HG03439 (cell line): ENCODE data around the gene EIF4E1B.

ENCODE experiments used
- ATAC-seq: cut with Tn5 transposase; IDR thresholded peaks from one replicate; pipeline ENCODE4 v1.9.1; 2021; ENCODE audit warnings: mild to moderate bottlenecking, moderate library complexity; ENCODE audit not compliant: unreplicated experiment

EIF4E1B gene

DNA sequence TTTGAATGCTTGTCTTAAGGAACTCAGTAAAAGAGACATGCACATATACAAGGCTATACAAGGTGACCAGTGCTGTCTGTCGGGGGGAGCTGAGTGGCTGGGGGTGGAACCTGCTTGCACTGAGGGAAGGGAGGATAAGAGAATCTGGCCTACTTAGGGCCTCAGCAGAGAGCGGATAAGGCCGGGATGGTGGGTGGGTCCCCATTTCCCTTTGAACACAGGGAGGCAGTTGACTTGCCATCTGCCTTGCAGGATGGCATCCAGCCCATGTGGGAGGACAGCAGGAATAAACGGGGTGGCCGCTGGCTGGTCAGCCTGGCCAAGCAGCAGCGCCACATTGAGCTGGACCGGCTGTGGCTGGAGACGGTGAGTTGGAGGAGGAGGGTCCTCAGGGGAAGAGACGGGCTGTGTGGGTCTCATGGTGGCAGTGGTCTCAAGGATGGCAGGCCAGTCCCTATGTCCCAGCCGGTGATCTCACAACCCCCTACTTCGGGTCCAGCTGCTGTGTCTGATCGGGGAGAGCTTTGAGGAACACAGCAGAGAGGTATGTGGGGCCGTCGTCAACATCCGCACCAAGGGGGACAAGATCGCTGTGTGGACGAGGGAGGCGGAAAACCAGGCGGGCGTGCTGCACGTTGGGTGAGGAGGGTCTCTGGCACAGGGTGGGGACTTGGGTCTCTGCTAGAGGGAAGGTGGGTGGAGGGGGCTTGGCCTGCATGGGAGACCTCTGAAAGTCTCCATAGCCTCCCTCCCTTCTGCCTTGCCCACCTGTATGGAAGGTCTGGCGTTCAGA, 14.6 kb downstream of the EIF4E1B start:
- no peak for ATAC-seq

DNA sequence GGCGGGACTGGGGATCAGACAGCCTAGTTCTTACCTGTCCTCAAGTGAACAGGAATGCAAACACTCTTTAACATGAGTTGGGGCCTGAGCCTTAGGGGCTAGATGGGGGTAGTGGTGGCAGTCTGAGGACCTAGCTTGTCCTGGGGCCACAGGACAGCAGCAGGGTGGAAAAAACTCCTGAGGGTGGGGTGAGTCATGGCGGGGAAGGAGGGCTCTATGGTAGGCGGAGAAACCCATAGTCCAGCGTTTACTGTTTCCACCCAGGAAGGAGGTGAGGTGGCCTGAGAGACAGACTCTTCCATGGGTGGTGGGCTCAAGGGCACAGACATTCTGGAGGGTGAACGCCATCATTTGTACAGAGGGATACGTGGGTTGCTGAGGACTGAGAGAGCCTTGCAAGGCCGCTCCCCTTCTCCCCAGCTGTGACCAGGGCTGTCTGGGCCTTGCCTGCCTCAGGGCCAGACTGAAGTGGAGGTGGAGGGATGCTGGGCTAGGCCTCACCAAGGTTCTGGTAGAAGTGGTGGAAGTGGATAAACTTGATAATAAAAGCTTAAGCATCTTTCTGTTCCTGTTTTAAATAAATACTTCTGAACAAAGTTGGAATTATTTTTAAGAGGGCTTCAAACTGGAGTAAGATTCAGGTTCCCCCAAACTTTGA, 15.7 kb downstream of the EIF4E1B start:
- no peak for ATAC-seq

DNA sequence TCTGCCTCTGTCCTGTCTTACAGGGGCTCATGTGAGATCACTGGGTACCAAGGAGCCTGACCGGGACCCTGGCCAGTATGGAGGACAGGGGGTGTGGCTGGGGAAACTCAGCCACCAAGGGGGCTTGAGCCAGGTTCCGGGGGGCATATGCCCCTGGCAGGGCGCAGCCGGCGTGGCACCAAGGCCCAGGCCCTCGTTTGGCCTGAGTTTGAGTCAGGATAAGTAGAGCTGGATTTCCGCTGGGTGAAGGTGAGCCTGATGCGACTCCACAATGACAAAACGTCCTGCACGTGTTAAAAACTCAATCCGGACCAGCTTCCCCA, 16.2 kb downstream of the EIF4E1B start:
- ATAC-seq = no peak

DNA sequence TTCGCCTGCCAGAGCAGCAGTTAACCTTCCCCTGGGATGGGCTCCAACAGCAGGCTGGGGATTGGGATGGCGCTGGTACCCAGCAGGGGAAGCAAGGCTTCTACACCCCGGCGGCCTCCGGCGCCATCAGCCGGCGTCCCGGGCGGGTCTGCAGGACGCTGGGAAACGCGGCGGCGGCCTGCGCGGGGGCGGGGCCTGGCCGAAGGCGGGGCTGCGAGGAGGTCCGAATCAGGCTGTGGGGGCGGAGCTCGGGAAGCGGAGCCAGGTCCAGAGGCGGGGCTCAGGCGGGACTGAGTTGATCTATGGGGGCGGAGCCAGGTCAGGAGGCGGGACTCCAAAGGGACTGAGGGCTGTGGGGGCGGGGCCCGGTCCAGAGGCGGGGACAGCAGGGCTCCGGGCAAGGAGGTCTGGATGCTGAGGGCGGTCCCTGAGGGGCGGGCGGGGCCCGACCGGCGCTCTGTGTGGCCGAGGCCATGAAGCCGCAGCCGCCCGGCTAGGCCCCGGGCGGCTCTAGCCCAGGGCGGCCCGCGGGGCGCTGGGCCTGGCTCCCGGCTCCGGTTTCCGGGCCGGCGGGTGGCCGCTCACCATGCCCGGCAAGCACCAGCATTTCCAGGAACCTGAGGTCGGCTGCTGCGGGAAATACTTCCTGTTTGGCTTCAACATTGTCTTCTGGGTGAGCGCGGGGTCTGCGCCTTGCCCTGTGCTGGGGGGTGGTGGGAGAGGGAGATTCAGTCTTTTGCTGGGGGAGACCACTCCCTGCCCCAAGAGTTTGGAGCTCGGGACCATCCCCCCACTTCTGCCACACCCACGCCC, 16.8 kb downstream of the EIF4E1B start, which contains the start of gene TSPAN17:
Gene TSPAN17 (plus strand): TSS at position 455 of the 813 bp plus-strand sequence. CDS start 132 bp downstream, at position 587.
- peak; percentile 93 for ATAC-seq

DNA sequence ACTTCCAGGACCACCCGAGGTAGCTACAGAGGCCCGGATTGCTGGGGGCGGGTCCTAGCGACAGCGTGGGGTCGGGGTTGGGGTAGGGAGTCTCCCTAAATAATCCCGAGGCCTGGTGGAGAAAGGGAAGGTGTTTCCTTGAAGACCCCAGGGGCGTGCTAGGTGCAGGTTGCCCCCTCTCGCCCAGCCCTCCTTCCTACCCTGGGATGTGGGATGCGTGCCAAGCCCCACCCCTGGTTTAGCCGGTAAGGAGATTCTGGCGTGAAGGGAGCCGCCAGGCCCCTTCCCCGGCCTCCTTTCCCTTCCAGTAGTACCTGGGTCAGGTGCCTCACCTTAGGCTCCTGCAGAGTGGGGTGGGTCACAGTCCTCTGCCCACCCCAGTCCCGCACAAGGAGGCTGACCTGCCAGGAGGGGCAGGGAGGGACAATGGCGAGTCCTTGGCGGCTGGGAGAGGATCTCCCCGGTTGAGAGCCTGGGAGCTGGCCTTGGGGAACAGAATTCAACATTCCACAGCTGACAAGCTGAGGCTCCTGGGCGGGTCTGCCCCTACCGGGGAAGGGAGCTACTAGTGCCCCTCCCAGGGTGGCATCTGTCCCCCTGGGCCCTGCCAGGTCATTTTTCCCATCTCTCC, 17.5 kb downstream of the EIF4E1B start:
- ATAC-seq = no peak

GRCh38 chr5:176648474-176649194, 18.2 kb downstream of the EIF4E1B start:
- ATAC-seq = no peak

- ATAC-seq = no peak
Observed at GRCh38 chr5:176650354-176650884, 19.9 kb downstream of the EIF4E1B start.

DNA sequence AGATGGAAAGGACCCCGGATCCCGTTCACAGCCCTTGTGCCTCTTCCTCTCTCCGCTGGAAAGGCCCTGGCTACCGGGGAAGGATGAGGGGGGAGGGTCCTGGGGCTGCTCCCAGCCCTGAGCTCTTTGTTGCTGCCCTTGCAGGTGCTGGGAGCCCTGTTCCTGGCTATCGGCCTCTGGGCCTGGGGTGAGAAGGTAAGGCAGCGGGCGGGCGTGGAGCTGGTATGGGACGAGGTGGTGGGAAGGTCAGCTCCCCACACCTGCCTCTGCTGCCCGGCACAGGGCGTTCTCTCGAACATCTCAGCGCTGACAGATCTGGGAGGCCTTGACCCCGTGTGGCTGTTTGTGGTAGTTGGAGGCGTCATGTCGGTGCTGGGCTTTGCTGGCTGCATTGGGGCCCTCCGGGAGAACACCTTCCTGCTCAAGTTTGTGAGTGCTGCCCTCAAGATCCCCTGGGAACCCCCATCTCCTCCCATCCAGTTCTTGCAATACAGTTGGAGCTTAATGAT, 21.1 kb downstream of the EIF4E1B start:
- ATAC-seq = no peak

DNA sequence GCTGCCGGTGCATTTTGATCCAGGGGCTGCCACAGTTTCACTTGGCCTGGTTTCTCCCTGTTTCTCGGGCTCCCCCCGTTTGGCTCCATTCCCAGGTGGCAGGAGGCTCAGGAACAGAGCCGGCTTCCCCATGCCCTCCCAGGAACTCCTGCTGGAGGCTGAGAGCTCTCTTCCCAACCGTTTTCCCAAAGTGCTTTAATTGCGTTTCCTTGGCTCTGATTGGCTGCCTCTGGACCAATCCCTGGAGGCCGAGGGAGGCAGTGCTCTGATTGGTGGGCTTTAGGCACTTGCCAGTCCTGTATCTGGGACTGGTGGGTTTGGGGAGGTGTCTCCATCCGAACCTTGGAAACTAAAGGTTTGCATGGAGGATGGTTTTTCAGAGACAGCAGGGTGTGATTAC, 21.7 kb downstream of the EIF4E1B start:
- no peak for ATAC-seq

GRCh38 chr5:176653401-176654385, 23.2 kb downstream of the EIF4E1B start:
- ATAC-seq = no peak

DNA sequence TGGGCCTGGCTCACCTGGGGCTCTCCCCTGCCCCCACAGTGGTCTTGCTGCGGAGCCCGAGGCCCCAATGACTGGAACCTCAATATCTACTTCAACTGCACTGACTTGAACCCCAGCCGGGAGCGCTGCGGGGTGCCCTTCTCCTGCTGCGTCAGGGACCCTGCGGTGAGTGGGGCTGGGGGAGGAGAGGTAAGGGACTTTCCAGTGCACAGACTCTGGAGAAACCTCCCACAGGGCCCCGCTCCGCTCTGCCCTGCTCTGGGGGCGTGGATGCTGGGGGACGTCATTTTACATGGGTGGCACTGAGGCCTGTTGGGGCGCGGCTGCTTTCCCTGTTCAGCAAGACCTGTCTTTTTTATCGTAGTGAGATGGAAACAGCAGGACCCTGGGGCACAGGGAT, 24.4 kb downstream of the EIF4E1B start:
- no peak for ATAC-seq

DNA sequence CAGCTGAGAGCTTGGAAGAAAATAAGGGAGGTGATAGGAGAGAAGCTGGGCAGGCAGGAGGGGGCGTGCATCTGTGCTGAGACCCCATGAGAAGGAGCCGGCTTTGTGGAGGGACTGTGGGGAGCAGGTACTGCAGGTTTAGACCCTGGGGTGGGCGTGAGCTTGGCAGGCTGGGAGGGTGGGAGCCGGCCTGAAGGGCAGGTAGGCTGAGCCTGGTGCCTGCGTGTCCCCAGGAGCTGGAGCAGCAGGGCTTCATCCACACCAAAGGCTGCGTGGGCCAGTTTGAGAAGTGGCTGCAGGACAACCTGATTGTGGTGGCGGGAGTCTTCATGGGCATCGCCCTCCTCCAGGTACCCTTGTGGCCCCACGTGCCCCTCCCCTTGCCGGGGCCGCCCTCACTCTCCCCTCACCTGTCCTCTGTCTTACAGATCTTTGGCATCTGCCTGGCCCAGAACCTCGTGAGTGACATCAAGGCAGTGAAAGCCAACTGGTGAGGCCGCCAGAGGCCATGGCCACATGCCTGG, 26.1 kb downstream of the EIF4E1B start:
- ATAC-seq = no peak

DNA sequence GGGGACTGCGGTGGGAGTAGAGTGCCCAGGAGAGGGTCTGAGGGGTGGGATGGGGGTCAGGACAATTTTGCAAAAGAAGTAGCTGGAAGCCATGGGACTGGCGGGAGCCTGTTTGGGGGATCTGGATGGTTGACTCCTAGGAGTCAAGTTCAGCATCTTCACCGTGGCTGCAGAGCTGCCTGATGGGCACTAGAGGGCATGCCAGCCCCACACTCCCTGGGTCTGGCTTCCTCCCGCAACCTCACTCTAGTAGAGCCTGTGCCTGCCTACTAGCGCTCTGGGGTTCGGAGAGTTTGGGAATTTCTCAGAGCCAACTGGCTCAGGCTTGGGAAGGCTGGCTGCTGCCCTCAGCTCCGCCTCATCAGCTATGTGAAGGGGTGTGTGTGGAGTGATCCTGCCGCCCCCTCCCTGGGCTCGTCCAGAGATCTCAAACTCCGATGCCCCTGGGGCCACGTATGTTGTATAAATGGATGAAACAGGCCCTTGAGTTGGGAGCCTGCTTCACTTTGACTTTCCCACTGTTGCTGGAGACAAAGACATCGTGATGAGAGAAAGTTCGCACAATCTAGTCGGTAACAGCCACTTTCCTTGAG, 27.6 kb downstream of the EIF4E1B start:
- peak; percentile 56 for ATAC-seq

GRCh38 chr5:176658817-176659511, 28.5 kb downstream of the EIF4E1B start:
- ATAC-seq = no peak

DNA sequence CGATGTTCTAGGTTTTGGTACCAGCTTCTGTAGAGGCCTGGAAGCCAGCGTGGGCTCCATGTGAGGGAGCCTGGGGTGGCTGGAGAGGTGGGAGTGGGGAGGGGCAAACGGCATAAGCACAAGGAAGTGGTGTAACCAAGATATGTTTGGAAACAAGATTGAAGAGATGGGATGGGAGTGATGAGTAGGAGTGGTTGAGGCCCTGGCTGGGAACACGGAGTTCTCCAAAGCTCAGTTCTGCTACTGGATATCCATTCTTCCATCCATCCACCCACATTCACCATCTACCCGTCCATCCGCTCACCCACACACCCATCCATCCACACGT, 29.0 kb downstream of the EIF4E1B start:
- ATAC-seq = no peak

GRCh38 chr5:176659860-176660461, 29.5 kb downstream of the EIF4E1B start:
- no peak for ATAC-seq

DNA sequence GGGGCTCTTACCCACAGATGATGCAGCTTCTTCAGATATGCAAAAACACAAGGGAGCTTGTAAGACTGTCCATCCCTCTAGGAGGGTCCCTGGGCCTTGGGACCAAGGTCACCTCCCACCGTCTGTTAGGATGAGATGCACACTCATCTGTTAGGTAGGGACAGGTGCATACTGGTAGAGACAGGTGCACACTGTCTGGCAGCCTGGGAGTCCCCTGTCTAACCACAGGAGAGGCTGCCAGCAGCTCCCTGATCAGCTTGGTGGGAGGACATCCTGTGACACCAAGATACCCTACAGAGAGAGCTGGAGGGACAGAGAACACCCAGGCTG, 30.0 kb downstream of the EIF4E1B start:
- no peak for ATAC-seq
